Gastroesophageal sphincter (tissue), 4 donors: ENCODE measurements around the gene LRP1B. TPM values are rescaled to one million over a fixed set of nuclear protein-coding genes. Genes with fewer than 3 reads are reported as not detected.

Experiments used
- ATAC-seq: fragments of 150-250 bp; one replicate; pipeline ENCODE4 v1.9.1; 2016; ENCODE audit warnings: mild to moderate bottlenecking, moderate library complexity
- H3K27ac ChIP-seq, 4 donors: fragments of 200-600 bp; sonication (generic) in 3 of 4; 1 replicate in 3 of 4; 2 replicates in 1 of 4; pipeline ENCODE4 v1.5.1; 2016 to 2019
- H3K27me3 ChIP-seq: fragments of 200-600 bp; sonication (generic); one replicate; pipeline ENCODE4 v1.5.1; 2019
- H3K36me3 ChIP-seq, 2 donors: fragments of 200-600 bp; sonication (generic); one replicate each; pipeline ENCODE4 v1.5.1; 2019; ENCODE audit warnings: control low read depth in 1 of 2
- H3K4me1 ChIP-seq, 3 donors: fragments of 200-600 bp; sonication (generic); 1 replicate in 2 of 3; 2 replicates in 1 of 3; pipeline ENCODE4 v1.5.1; 2016 to 2019; ENCODE audit warnings: control low read depth in 2 of 3
- H3K4me3 ChIP-seq, 2 donors: fragments of 200-600 bp; sonication (generic); one replicate each; pipeline ENCODE4 v1.5.1; 2019; ENCODE audit warnings: mild to moderate bottlenecking in 1 of 2, moderate library complexity in 1 of 2
- H3K9me3 ChIP-seq, 3 donors: fragments of 200-600 bp; sonication (generic); one replicate each; pipeline ENCODE4 v1.5.1; 2017 to 2019; ENCODE audit warnings: control low read depth in 2 of 3
- EP300 ChIP-seq: sonication (generic); formaldehyde crosslinking; IDR thresholded peaks from one replicate; pipeline ENCODE4 v1.6.1; 2017; ENCODE audit warnings: antibody characterized with exemption, mild to moderate bottlenecking
- POLR2A ChIP-seq, 2 donors: fragments of 450-650 bp; IDR thresholded peaks; one replicate each; pipeline ENCODE4 v1.6.1; 2017; ENCODE audit warnings: antibody characterized with exemption in 2 of 2, mild to moderate bottlenecking in 2 of 2, moderate library complexity in 1 of 2
- POLR2AphosphoS5 ChIP-seq: sonication (generic); formaldehyde crosslinking; IDR thresholded peaks from one replicate; pipeline ENCODE4 v1.6.1; 2017; ENCODE audit warnings: antibody characterized with exemption
- WGBS, 2 donors: methylation state at CpG; one replicate each; pipeline ENCODE4 v1.1.5; 2018; ENCODE audit warnings: low coverage in 1 of 2; 5-methylcytosine and 5-hydroxymethylcytosine counted together
- total RNA-seq, 4 donors: library from RNA; depleted of rRNA; stranded (reverse); fragments of >200 nt; gene quantifications; one replicate each; pipeline ENCODE4 v1.1.0, GENCODE V29; 2016
- TF ChIP-seq, protein P1 (sequence below), 4 experiments: fragments of 200-600 bp in 2 of 4; fragments of 450-650 bp in 2 of 4; sonication (generic) in 1 of 4; IDR thresholded peaks; one replicate each; pipeline ENCODE4 v1.5.1; 2017 to 2019; ENCODE audit warnings: antibody characterized with exemption in 4 of 4, mild to moderate bottlenecking in 2 of 4, moderate library complexity in 2 of 4

Gene LRP1B
- total RNA-seq, 4 donors from 2014 or later: 0.27 to 20.7 (median 3.2) TPM

DNA sequence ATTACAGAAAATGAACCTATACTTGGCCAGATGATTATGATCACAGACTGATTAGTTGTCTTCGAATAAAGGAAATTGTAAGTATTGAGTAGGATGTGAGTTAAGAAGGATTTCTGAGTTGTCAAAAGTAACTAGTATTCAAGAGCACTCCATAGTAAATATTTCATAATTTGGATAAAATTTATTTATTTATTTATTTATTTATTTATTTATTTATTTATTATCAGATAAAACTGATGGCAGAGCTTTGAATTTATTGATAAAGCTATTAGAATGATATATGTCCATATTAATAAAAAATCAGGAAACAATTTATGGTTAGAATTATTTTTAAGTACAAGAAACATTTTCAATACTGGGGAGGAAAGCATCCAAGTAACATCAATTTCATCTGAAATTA, 1634.1 kb downstream of the LRP1B start:
- ATAC-seq: no peak
- no peak overlapping the region for H3K27ac ChIP-seq
- no peak for TF ChIP-seq EP300
- TF ChIP-seq, protein P1, sequence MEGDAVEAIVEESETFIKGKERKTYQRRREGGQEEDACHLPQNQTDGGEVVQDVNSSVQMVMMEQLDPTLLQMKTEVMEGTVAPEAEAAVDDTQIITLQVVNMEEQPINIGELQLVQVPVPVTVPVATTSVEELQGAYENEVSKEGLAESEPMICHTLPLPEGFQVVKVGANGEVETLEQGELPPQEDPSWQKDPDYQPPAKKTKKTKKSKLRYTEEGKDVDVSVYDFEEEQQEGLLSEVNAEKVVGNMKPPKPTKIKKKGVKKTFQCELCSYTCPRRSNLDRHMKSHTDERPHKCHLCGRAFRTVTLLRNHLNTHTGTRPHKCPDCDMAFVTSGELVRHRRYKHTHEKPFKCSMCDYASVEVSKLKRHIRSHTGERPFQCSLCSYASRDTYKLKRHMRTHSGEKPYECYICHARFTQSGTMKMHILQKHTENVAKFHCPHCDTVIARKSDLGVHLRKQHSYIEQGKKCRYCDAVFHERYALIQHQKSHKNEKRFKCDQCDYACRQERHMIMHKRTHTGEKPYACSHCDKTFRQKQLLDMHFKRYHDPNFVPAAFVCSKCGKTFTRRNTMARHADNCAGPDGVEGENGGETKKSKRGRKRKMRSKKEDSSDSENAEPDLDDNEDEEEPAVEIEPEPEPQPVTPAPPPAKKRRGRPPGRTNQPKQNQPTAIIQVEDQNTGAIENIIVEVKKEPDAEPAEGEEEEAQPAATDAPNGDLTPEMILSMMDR (IDR thresholded peaks at IDR 0.05): no peak
- TF ChIP-seq POLR2A (IDR thresholded peaks at IDR 0.05): no peak
- no peak for TF ChIP-seq POLR2AphosphoS5
- H3K36me3 ChIP-seq: no peaks in the 10 kb centered on the region
- no peaks in the 10 kb centered on the region for H3K9me3 ChIP-seq
- no peaks in the 10 kb centered on the region for H3K27me3 ChIP-seq
- no peaks in the 10 kb centered on the region for H3K4me1 ChIP-seq
- 100% methylated on average over 1 of the region's 1 CpG for WGBS, 2 donors
- H3K4me3 ChIP-seq: no peak overlapping the region

DNA sequence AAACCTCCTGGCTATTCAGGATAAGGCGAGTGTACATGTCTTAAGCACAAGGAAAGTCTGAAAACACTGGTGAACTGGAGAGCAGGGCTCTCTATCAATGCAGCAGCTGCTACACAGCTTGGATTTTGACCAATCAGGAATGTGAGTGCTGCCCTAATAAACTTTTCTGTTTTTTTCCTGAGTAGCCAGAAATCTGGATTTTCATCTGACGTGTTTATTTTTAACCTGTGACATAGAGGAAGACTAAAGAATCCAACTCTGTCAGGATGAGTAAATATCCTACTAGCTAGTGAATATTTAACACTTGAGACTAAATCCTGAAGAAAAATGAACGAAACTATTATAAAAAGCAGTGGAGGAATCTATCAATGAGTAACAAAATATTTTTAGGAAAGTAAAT, 1638.9 kb downstream of the LRP1B start:
- H3K27ac ChIP-seq: no peak overlapping the region
- no peaks in the 10 kb centered on the region for H3K27me3 ChIP-seq
- H3K4me1 ChIP-seq: no peaks in the 10 kb centered on the region
- TF ChIP-seq POLR2AphosphoS5: no peak
- TF ChIP-seq, protein P1 (IDR thresholded peaks at IDR 0.05): no peak
- no peak for TF ChIP-seq EP300
- no peak for TF ChIP-seq POLR2A (IDR thresholded peaks at IDR 0.05)
- ATAC-seq: no peak
- no peak overlapping the region for H3K4me3 ChIP-seq
- WGBS, 2 donors: 27 to 54% methylated on average over 3 of the region's 3 CpGs
- H3K9me3 ChIP-seq: no peaks in the 10 kb centered on the region
- no peaks in the 10 kb centered on the region for H3K36me3 ChIP-seq

DNA sequence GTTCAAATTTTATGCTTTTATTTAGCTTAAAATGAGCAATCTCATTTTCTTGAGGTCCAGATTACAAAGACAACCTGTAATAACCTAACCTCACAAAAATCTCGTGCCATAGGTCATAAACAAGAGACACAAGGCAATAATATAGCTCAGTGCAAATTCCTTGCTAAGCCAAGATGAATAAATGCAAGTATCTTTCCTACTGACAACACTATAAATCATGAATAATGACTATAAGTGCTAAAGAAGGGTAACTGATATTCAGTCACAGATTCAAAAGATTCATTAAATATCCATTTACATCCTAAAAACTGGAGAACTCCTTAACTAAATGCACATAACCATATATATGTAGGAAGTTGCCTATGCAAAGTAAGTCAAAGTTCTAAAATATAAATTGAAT, 1641.6 kb downstream of the LRP1B start:
- Histone ChIP-seq H3K27me3 (no peaks in the 10 kb centered on the region), H3K4me3 (no peak overlapping the region), H3K4me1 (no peaks in the 10 kb centered on the region), H3K36me3 (no peaks in the 10 kb centered on the region), H3K9me3 (no peaks in the 10 kb centered on the region), H3K27ac (no peak overlapping the region)
- no peak for TF ChIP-seq POLR2AphosphoS5
- TF ChIP-seq, protein P1 (IDR thresholded peaks at IDR 0.05): no peak
- no peak for TF ChIP-seq EP300
- TF ChIP-seq POLR2A (IDR thresholded peaks at IDR 0.05): no peak
- 63 to 78% methylated on average over 1 of the region's 1 CpG for WGBS, 2 donors
- no peak for ATAC-seq

DNA sequence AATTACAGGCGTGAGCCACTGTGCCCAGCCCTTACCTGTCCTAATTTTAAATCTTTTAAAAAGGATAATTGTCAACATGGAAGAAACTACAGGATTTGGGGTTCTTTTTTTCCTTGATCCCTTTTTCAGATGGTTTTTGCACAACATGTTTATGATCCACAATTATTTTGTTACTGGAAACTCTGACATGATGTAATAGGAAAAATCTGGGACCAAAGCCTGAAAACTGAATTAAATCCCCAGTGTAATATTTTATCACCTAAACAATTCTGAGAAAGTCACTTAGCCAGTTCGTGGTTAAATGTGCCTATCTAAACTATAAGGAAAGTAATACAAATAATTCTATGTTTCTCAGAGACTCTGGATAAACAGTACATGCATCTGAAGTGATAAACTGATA, 1649.7 kb downstream of the LRP1B start:
- H3K27me3 ChIP-seq: no peaks in the 10 kb centered on the region
- no peak for ATAC-seq
- no peaks in the 10 kb centered on the region for H3K36me3 ChIP-seq
- H3K4me1 ChIP-seq: no peaks in the 10 kb centered on the region
- H3K27ac ChIP-seq: no peak overlapping the region
- no peaks in the 10 kb centered on the region for H3K9me3 ChIP-seq
- WGBS, 2 donors: 50 to 56% methylated on average over 2 of the region's 2 CpGs
- no peak for TF ChIP-seq EP300
- no peak for TF ChIP-seq POLR2AphosphoS5
- no peak for TF ChIP-seq POLR2A (IDR thresholded peaks at IDR 0.05)
- TF ChIP-seq, protein P1 (IDR thresholded peaks at IDR 0.05): no peak
- no peak overlapping the region for H3K4me3 ChIP-seq

DNA sequence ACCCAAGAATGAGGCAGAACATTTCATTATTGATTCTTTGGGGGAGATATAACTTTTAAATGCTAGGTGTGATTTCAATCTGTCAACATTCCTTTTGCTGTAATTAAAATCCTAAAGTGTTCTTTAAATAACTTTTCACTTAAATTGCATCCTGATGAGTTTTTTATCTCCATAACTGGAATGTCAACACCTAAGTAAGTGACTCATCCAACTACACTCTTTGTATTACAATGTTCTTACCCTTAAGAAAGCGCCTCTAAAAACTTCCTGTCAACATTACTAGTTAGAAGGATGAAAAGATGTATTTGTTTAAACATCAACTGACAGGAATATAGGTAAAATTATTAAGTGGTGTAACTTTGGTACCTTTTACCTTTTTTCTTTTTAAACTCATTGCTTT, 1657.0 kb downstream of the LRP1B start:
- no peak for ATAC-seq
- no peak overlapping the region for H3K27ac ChIP-seq
- no peak overlapping the region for H3K4me3 ChIP-seq
- H3K27me3 ChIP-seq: no peaks in the 10 kb centered on the region
- no peaks in the 10 kb centered on the region for H3K36me3 ChIP-seq
- WGBS, 2 donors: 76 to 100% methylated on average over 1 of the region's 1 CpG
- no peaks in the 10 kb centered on the region for H3K4me1 ChIP-seq
- H3K9me3 ChIP-seq: no peaks in the 10 kb centered on the region
- TF ChIP-seq POLR2AphosphoS5 (no peak), POLR2A (IDR thresholded peaks at IDR 0.05) (no peak), EP300 (no peak)
- TF ChIP-seq, protein P1 (IDR thresholded peaks at IDR 0.05): no peak
